HEK293 (cell line): ENCODE results near the gene PAIP1.

Source experiments
- CTCF ChIA-PET: fragments of 350-600 bp; formaldehyde crosslinking; extraction: SDS; loops from one replicate; lab custom pipeline; 2021; ENCODE audit warnings: antibody characterized with exemption; lab: Yijun Ruan, JAX
- POLR2A ChIA-PET: fragments of 300-600 bp; formaldehyde crosslinking; extraction: SDS; loops from one replicate; lab custom pipeline; 2020; ENCODE audit warnings: antibody characterized with exemption, inconsistent platforms; lab: Yijun Ruan, JAX
- H3K27ac ChIP-seq: fragments of 200-500 bp; sonication (Bioruptor generic); 2 replicates; pipeline ENCODE4 v1.5.1; 2014; ENCODE audit warnings: low read depth, low read length, control low read depth, inconsistent platforms; ENCODE audit errors: extremely low read depth
- H3K36me3 ChIP-seq, 2 experiments: fragments of 200-500 bp in 1 of 2; sonication (Bioruptor generic) in 1 of 2; 1 replicate in 1 of 2; 2 replicates in 1 of 2; pipeline ENCODE4 v1.5.1; 2014 to 2017; ENCODE audit warnings: inconsistent platforms in 2 of 2, low read length in 2 of 2; ENCODE audit not compliant: control insufficient read depth in 2 of 2, insufficient read depth in 1 of 2
- H3K4me1 ChIP-seq: fragments of 200-500 bp; sonication (Bioruptor generic); 2 replicates; pipeline ENCODE4 v1.5.1; 2014; ENCODE audit warnings: mild to moderate bottlenecking, low read length, inconsistent platforms; ENCODE audit not compliant: control insufficient read depth, insufficient read depth
- H3K4me3 ChIP-seq: 2 replicates; pipeline ENCODE4 v1.5.1; 2011; ENCODE audit warnings: low read depth, mild to moderate bottlenecking, control low read depth, low read length, moderate library complexity
- H3K9me3 ChIP-seq: fragments of 200-500 bp; sonication (Bioruptor generic); 2 replicates; pipeline ENCODE4 v1.5.1; 2014; ENCODE audit warnings: low read depth, low read length, inconsistent platforms; ENCODE audit not compliant: control insufficient read depth, insufficient read depth
- GLIS1 ChIP-seq: fragments of 450-650 bp; formaldehyde crosslinking; IDR thresholded peaks from 2 replicates; pipeline ENCODE4 v1.5.1; 2016; ENCODE audit warnings: missing biosample characterization, missing genetic modification characterization
- MEIS1 ChIP-seq: sonication (generic); formaldehyde crosslinking; IDR thresholded peaks from 2 replicates; pipeline ENCODE4 v1.8.1; 2022; ENCODE audit warnings: missing genetic modification reagents, mild to moderate bottlenecking, borderline replicate concordance
- PBX3 ChIP-seq: sonication (generic); formaldehyde crosslinking; IDR thresholded peaks from 2 replicates; pipeline ENCODE4 v1.8.1; 2022; ENCODE audit warnings: mild to moderate bottlenecking, moderate library complexity, missing genetic modification reagents
- PRDM10 ChIP-seq: fragments of 450-650 bp; formaldehyde crosslinking; IDR thresholded peaks from 2 replicates; pipeline ENCODE4 v1.5.1; 2016; ENCODE audit warnings: missing biosample characterization, missing genetic modification characterization
- REPIN1 ChIP-seq: fragments of 450-650 bp; formaldehyde crosslinking; IDR thresholded peaks from 2 replicates; pipeline ENCODE4 v1.5.1; 2017; ENCODE audit warnings: missing biosample characterization, missing genetic modification characterization, low read depth
- WT1 ChIP-seq: fragments of 450-650 bp; formaldehyde crosslinking; IDR thresholded peaks from 2 replicates; pipeline ENCODE4 v1.5.1; 2016; ENCODE audit warnings: missing biosample characterization, missing genetic modification characterization
- YY1 ChIP-seq: fragments of 450-650 bp; formaldehyde crosslinking; IDR thresholded peaks from 2 replicates; pipeline ENCODE4 v1.5.1; 2018; ENCODE audit warnings: missing biosample characterization, missing genetic modification characterization
- ZFP41 ChIP-seq: fragments of 450-650 bp; formaldehyde crosslinking; IDR thresholded peaks from 2 replicates; pipeline ENCODE4 v1.5.1; 2016; ENCODE audit warnings: missing biosample characterization, missing genetic modification characterization, borderline replicate concordance
- ZNF202 ChIP-seq: fragments of 450-650 bp; formaldehyde crosslinking; IDR thresholded peaks from 2 replicates; pipeline ENCODE4 v1.5.1; 2016; ENCODE audit warnings: missing biosample characterization, missing genetic modification characterization, borderline replicate concordance
- ZNF335 ChIP-seq: fragments of 450-650 bp; formaldehyde crosslinking; conservative IDR thresholded peaks from 2 replicates; pipeline ENCODE4 v1.5.1; 2016; ENCODE audit warnings: missing biosample characterization, missing genetic modification characterization
- ZNF391 ChIP-seq: fragments of 450-650 bp; formaldehyde crosslinking; IDR thresholded peaks from 2 replicates; pipeline ENCODE4 v1.5.1; 2016; ENCODE audit warnings: low read depth, missing biosample characterization, missing genetic modification characterization, borderline replicate concordance
- ZNF560 ChIP-seq: fragments of 450-650 bp; formaldehyde crosslinking; IDR thresholded peaks from 2 replicates; pipeline ENCODE4 v1.5.1; 2017; ENCODE audit warnings: missing biosample characterization, missing genetic modification characterization, borderline replicate concordance
- ZNF704 ChIP-seq: fragments of 450-650 bp; formaldehyde crosslinking; IDR thresholded peaks from 2 replicates; pipeline ENCODE4 v1.5.1; 2016; ENCODE audit warnings: missing biosample characterization, missing genetic modification characterization
- ZNF776 ChIP-seq: fragments of 450-650 bp; formaldehyde crosslinking; IDR thresholded peaks from 2 replicates; pipeline ENCODE4 v1.5.0; 2017; ENCODE audit warnings: missing biosample characterization, missing genetic modification characterization, borderline replicate concordance
- ZNF843 ChIP-seq: fragments of 450-650 bp; formaldehyde crosslinking; IDR thresholded peaks from 2 replicates; pipeline ENCODE4 v1.5.1; 2016; ENCODE audit warnings: missing biosample characterization, missing genetic modification characterization
- ZSCAN18 ChIP-seq: fragments of 450-650 bp; formaldehyde crosslinking; IDR thresholded peaks from 2 replicates; pipeline ENCODE4 v1.5.1; 2016; ENCODE audit warnings: missing biosample characterization, missing genetic modification characterization
- TF ChIP-seq, protein P1 (sequence below): fragments of 450-650 bp; formaldehyde crosslinking; optimal IDR thresholded peaks from 2 replicates; pipeline ENCODE3; 2016; ENCODE audit warnings: missing biosample characterization, mild to moderate bottlenecking, missing genetic modification characterization
- TF ChIP-seq, protein P2 (sequence below): fragments of 450-650 bp; formaldehyde crosslinking; IDR thresholded peaks from 2 replicates; pipeline ENCODE4 v1.5.1; 2016; ENCODE audit warnings: missing biosample characterization, missing genetic modification characterization
- TF ChIP-seq, protein P3 (sequence below): fragments of 450-650 bp; formaldehyde crosslinking; conservative IDR thresholded peaks from 2 replicates; pipeline ENCODE4 v1.5.1; 2016; ENCODE audit warnings: low read depth, missing biosample characterization, missing genetic modification characterization
- TF ChIP-seq, protein P4 (sequence below): fragments of 450-650 bp; formaldehyde crosslinking; IDR thresholded peaks from 2 replicates; pipeline ENCODE4 v1.5.1; 2016; ENCODE audit warnings: missing biosample characterization, missing genetic modification characterization

The PAIP1 gene

DNA sequence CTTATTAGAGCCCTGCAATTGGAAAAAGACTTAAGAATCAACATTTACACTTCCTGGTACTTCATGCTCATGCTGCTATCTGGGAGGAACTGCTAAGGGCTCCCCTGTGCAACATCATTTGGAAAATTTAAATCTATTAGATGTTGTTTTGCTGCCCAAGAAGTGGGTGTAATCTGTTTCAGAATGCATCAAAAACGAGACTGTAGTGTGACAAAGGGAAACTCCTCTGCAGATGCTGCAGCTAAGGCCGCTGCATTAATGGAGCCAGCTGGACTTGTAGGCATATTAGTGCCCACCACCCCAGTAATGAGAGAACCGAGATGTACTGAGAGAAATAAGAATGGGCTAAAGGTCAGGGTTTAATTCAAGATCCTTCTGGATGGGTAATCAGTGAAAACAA lies 11.1 kb upstream of the PAIP1 start:
- H3K4me1 ChIP-seq = peaks cover 28% of the 10 kb centered on the region
- POLR2A ChIA-PET = no interaction called here
- no peaks in the 10 kb centered on the region for H3K9me3 ChIP-seq
- no peak overlapping the region for H3K27ac ChIP-seq
- H3K36me3 ChIP-seq = no peaks in the 10 kb centered on the region
- TF ChIP-seq GLIS1 (no peak), WT1 (no peak), ZNF704 (tag by site-specific recombination) (no peak), ZNF776 (tag by site-specific recombination) (no peak), MEIS1 (CRISPR knock-in tag) (no peak), ZNF391 (no peak), ZNF843 (no peak), ZSCAN18 (tag by site-specific recombination) (no peak)
- TF ChIP-seq, protein P1, sequence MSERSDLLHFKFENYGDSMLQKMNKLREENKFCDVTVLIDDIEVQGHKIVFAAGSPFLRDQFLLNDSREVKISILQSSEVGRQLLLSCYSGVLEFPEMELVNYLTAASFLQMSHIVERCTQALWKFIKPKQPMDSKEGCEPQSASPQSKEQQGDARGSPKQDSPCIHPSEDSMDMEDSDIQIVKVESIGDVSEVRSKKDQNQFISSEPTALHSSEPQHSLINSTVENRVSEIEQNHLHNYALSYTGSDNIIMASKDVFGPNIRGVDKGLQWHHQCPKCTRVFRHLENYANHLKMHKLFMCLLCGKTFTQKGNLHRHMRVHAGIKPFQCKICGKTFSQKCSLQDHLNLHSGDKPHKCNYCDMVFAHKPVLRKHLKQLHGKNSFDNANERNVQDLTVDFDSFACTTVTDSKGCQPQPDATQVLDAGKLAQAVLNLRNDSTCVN (tag by site-specific recombination) = no peak
- TF ChIP-seq, protein P2, sequence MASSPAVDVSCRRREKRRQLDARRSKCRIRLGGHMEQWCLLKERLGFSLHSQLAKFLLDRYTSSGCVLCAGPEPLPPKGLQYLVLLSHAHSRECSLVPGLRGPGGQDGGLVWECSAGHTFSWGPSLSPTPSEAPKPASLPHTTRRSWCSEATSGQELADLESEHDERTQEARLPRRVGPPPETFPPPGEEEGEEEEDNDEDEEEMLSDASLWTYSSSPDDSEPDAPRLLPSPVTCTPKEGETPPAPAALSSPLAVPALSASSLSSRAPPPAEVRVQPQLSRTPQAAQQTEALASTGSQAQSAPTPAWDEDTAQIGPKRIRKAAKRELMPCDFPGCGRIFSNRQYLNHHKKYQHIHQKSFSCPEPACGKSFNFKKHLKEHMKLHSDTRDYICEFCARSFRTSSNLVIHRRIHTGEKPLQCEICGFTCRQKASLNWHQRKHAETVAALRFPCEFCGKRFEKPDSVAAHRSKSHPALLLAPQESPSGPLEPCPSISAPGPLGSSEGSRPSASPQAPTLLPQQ = no peak
- TF ChIP-seq, all 188 proteins: peak for 0
- CTCF ChIA-PET = interaction anchor here (0.7 to 1.2 kb wide), 2 partner anchors 9 to 36 kb away, joined by 3 to 6 read pairs; partner anchors contain the start of gene NNT
- no peak overlapping the region for H3K4me3 ChIP-seq

DNA sequence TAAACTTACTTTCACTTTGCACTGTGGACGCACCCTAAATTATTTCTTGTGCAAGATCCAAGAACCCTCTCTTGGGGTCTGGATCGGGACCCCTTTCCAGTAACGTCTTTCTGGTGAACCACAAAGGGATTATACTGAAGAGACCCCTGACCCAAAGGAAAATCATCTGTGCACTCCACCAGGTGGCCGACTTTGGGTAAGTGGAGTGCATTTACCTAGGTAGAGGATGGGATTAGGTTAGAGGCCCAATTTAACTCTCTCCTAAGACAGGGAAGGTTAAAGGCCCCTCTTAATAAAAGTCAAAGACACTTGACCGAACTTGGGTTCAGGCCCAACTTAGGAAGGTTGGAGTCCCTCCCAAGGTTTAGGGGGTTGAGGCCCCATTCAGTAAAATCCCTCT lies 8.2 kb upstream of the PAIP1 start:
- ChIA-PET POLR2A (no interaction called here), CTCF (no interaction called here)
- Histone ChIP-seq H3K4me1 (peaks cover 8% of the 10 kb centered on the region; the same call in 1 of the 2 replicates), H3K36me3 (no peaks in the 10 kb centered on the region), H3K27ac (no peak overlapping the region), H3K9me3 (no peaks in the 10 kb centered on the region), H3K4me3 (no peak overlapping the region)
- TF ChIP-seq, protein P3, sequence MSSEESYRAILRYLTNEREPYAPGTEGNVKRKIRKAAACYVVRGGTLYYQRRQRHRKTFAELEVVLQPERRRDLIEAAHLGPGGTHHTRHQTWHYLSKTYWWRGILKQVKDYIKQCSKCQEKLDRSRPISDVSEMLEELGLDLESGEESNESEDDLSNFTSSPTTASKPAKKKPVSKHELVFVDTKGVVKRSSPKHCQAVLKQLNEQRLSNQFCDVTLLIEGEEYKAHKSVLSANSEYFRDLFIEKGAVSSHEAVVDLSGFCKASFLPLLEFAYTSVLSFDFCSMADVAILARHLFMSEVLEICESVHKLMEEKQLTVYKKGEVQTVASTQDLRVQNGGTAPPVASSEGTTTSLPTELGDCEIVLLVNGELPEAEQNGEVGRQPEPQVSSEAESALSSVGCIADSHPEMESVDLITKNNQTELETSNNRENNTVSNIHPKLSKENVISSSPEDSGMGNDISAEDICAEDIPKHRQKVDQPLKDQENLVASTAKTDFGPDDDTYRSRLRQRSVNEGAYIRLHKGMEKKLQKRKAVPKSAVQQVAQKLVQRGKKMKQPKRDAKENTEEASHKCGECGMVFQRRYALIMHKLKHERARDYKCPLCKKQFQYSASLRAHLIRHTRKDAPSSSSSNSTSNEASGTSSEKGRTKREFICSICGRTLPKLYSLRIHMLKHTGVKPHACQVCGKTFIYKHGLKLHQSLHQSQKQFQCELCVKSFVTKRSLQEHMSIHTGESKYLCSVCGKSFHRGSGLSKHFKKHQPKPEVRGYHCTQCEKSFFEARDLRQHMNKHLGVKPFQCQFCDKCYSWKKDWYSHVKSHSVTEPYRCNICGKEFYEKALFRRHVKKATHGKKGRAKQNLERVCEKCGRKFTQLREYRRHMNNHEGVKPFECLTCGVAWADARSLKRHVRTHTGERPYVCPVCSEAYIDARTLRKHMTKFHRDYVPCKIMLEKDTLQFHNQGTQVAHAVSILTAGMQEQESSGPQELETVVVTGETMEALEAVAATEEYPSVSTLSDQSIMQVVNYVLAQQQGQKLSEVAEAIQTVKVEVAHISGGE (tag by site-specific recombination) = no peak
- no peak for TF ChIP-seq YY1 (tag by site-specific recombination)
- no peak for TF ChIP-seq PBX3
- no peak for TF ChIP-seq PRDM10
- TF ChIP-seq ZNF560 (tag by site-specific recombination) = no peak
- TF ChIP-seq, protein P4, sequence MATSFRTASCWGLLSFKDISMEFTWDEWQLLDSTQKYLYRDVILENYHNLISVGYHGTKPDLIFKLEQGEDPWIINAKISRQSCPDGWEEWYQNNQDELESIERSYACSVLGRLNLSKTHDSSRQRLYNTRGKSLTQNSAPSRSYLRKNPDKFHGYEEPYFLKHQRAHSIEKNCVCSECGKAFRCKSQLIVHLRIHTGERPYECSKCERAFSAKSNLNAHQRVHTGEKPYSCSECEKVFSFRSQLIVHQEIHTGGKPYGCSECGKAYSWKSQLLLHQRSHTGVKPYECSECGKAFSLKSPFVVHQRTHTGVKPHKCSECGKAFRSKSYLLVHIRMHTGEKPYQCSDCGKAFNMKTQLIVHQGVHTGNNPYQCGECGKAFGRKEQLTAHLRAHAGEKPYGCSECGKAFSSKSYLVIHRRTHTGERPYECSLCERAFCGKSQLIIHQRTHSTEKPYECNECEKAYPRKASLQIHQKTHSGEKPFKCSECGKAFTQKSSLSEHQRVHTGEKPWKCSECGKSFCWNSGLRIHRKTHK (tag by site-specific recombination) = no peak
- TF ChIP-seq ZFP41 (tag by site-specific recombination) = no peak
- no peak for TF ChIP-seq ZNF202 (tag by site-specific recombination)
- no peak for TF ChIP-seq REPIN1 (tag by site-specific recombination)
- no peak for TF ChIP-seq ZNF335
